A549 treated with AZD9567 at 1 μM for 4 hours (cell line): Measurements from ENCODE around the gene CCBE1. TPM values are rescaled to one million over a fixed set of nuclear protein-coding genes. Genes with fewer than 3 reads are reported as not detected.

Experiments used
- total RNA-seq: library from RNA; stranded (reverse); fragments of 200-300 nt; extraction: Qiagen RNA extraction; gene quantifications from 5 replicates; pipeline ENCODE4 v1.2.3, GENCODE V29; 2022; ENCODE audit not compliant: insufficient read depth

The CCBE1 gene
- 5.7 to 12.1 TPM (median 10.8 TPM) in 5 replicates for total RNA-seq

DNA sequence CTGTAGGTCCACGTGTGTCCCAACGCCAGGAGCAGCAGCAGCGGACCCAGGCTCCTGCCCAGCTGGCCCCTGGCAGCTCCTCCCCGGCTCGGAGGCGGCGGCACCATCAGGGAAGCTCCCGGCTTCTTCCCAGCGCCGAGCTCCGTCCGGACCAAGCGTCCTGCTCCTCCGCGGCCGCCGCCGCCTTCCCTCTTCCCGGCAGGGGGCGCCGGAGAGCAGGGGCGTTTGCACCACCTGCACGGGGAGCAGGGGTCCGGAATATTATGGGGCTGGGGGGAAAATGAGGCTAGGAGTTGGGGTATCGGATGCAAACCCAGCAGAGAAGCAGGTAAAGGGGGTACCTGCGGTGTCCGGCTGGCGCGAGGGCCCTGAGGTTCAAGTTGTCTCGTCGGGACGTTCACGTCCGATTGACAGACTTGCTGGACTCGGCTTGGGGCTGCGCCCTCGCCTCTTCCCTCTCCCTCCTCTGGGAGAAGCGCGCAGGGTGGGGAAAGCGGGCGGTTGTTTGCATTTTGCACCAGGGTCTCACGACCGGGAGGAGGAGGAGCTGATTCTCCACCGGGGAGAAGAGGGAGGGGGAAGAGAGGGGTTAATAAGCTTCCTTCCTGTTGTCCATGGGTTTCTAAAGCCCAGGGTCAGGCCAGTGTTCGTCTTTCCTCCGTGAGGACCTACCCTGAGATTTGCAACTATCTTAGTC is at the start of gene CCBE1:
CCBE1 (minus strand) TSS at position 188 of the 697 bp plus-strand sequence.

Other genes with a start within 250 kb of the CCBE1 start
- gene PMAIP1, start 202.6 kb upstream of the CCBE1 start, total RNA-seq, result 13.8 to 18.0 TPM (median 15.9 TPM) in 5 replicates